ENCODE measurements around the gene NUAK2. TPM values are rescaled to one million over a fixed set of nuclear protein-coding genes. Genes with fewer than 3 reads are reported as not detected.

The NUAK2 gene
- total and polyA plus RNA-seq, 2 donors from 2014 or later: 15.1 to 19.4 TPM

- peaks cover 0 to 40% (median 30%) of the 10 kb centered on the region in 3 donors for H3K4me1 ChIP-seq (ENCODE audit: control insufficient read depth in 2 of 3, insufficient read depth in 2 of 3, low read depth in 1 of 3, low read length in 3 of 3)
- DNase-seq: peak in 4 of 5 donors; percentile 83 to 90 (median 84)
- no peaks in the 10 kb centered on the region for H3K9me3 ChIP-seq (ENCODE audit: control insufficient read depth in 2 of 3, insufficient read depth in 1 of 3, low read length in 3 of 3)
- FAIRE-seq: no peak
- peak overlapping the region in 1 of 3 donors; percentile 43 for H3K9ac ChIP-seq (ENCODE audit: low read length in 3 of 3)
- H3K27ac ChIP-seq (ENCODE audit: low read depth in 2 of 2, low read length in 2 of 2): peak overlapping the region; percentile 33 to 74
- H3K36me3 ChIP-seq (ENCODE audit: control insufficient read depth in 2 of 3, insufficient read depth in 3 of 3, low read length in 3 of 3): no peaks in the 10 kb centered on the region
- TF ChIP-seq CTCF (IDR thresholded peaks at IDR 0.05; ENCODE audit: borderline replicate concordance, extremely low read depth, insufficient read depth): peak; percentile 96
- no peaks in the 10 kb centered on the region for H3K27me3 ChIP-seq (ENCODE audit: control insufficient read depth, insufficient read depth, low read length)
- intact Hi-C loops (cut with DNase I): loop anchor here (5.0 kb wide), 1 partner anchor 53 kb away; no protein-coding TSS in a partner anchor
- H3K4me3 ChIP-seq (ENCODE audit: low read length in 3 of 3): peak overlapping the region in 1 of 3 donors; percentile 10
These were observed 3.9 kb upstream of the NUAK2 start for GRCh38 chr1:205325334-205325884.

GRCh38 chr1:205324781-205325180, 3.2 kb upstream of the NUAK2 start:
- Histone ChIP-seq H3K36me3 (ENCODE audit: control insufficient read depth in 2 of 3, insufficient read depth in 3 of 3, low read length in 3 of 3) (no peaks in the 10 kb centered on the region), H3K9ac (ENCODE audit: low read length in 3 of 3) (peak overlapping the region in 1 of 3 donors; percentile 43), H3K9me3 (ENCODE audit: control insufficient read depth in 2 of 3, insufficient read depth in 1 of 3, low read length in 3 of 3) (no peaks in the 10 kb centered on the region), H3K4me3 (ENCODE audit: low read length in 3 of 3) (peak overlapping the region in 1 of 3 donors; percentile 10), H3K27ac (ENCODE audit: low read depth in 2 of 2, low read length in 2 of 2) (peak overlapping the region; percentile 33 to 74), H3K27me3 (ENCODE audit: control insufficient read depth, insufficient read depth, low read length) (no peaks in the 10 kb centered on the region), H3K4me1 (ENCODE audit: control insufficient read depth in 2 of 3, insufficient read depth in 2 of 3, low read depth in 1 of 3, low read length in 3 of 3) (peaks cover 0 to 37% (median 26%) of the 10 kb centered on the region in 3 donors)
- TF ChIP-seq CTCF (IDR thresholded peaks at IDR 0.05; ENCODE audit: borderline replicate concordance, extremely low read depth, insufficient read depth): no peak
- FAIRE-seq (no peak), DNase-seq (no peak)
- intact Hi-C loops (cut with DNase I): loop anchor here (5.0 kb wide), 1 partner anchor 52 kb away; no protein-coding TSS in a partner anchor

GRCh38 chr1:205323794-205324193, 2.2 kb upstream of the NUAK2 start:
- no peak for FAIRE-seq
- H3K4me3 ChIP-seq (ENCODE audit: low read length in 3 of 3): no peak overlapping the region
- no peak for DNase-seq
- H3K36me3 ChIP-seq (ENCODE audit: control insufficient read depth in 2 of 3, insufficient read depth in 3 of 3, low read length in 3 of 3): no peaks in the 10 kb centered on the region
- H3K27me3 ChIP-seq (ENCODE audit: control insufficient read depth, insufficient read depth, low read length): no peaks in the 10 kb centered on the region
- H3K9ac ChIP-seq (ENCODE audit: low read length in 3 of 3): no peak overlapping the region
- no peak for TF ChIP-seq CTCF (IDR thresholded peaks at IDR 0.05; ENCODE audit: borderline replicate concordance, extremely low read depth, insufficient read depth)
- intact Hi-C loops (cut with DNase I): no loop called here
- no peak overlapping the region for H3K27ac ChIP-seq (ENCODE audit: low read depth in 2 of 2, low read length in 2 of 2)
- H3K9me3 ChIP-seq (ENCODE audit: control insufficient read depth in 2 of 3, insufficient read depth in 1 of 3, low read length in 3 of 3): no peaks in the 10 kb centered on the region
- peaks cover 0 to 31% (median 26%) of the 10 kb centered on the region in 3 donors for H3K4me1 ChIP-seq (ENCODE audit: control insufficient read depth in 2 of 3, insufficient read depth in 2 of 3, low read depth in 1 of 3, low read length in 3 of 3)
